HFFc6 (cell line): ENCODE measurements around the gene MNAT1. TPM values are rescaled to one million over a fixed set of nuclear protein-coding genes. Genes with fewer than 3 reads are reported as not detected.

Experiments used
- DNase-seq: peaks from one replicate; pipeline ENCODE4 v3.0.0-alpha.2; 2018
- H3K27ac Mint-ChIP-seq: 2 replicates; pipeline ENCODE4 v1.8.0; 2020; ENCODE audit warnings: mild to moderate bottlenecking, mixed read lengths
- H3K27me3 Mint-ChIP-seq: 2 replicates; pipeline ENCODE4 v1.8.0; 2021; ENCODE audit warnings: mild to moderate bottlenecking, moderate library complexity, mixed read lengths; ENCODE audit not compliant: insufficient read depth
- H3K36me3 Mint-ChIP-seq: 2 replicates; pipeline ENCODE4 v1.8.0; 2021; ENCODE audit warnings: low read depth, mixed read lengths
- H3K4me1 Mint-ChIP-seq: 2 replicates; pipeline ENCODE4 v1.8.0; 2020; ENCODE audit warnings: low read depth, mixed read lengths
- H3K4me3 Mint-ChIP-seq: 2 replicates; pipeline ENCODE4 v1.8.0; 2020; ENCODE audit warnings: mild to moderate bottlenecking, moderate library complexity, mixed read lengths
- H3K9me3 Mint-ChIP-seq: 2 replicates; pipeline ENCODE4 v1.8.0; 2020; ENCODE audit warnings: mild to moderate bottlenecking, mixed read lengths
- CTCF ChIP-seq: fragments of 200-600 bp; sonication (generic); IDR thresholded peaks from 2 replicates; pipeline ENCODE4 v1.5.0; 2021; ENCODE audit warnings: antibody characterized with exemption, mild to moderate bottlenecking
- total RNA-seq, 6 experiments: library from RNA; stranded (reverse); fragmentation: NEBNext Ultra II Directional; extraction: Animal tissue kit (Norgen Biotek cat#: 25700); gene quantifications; 2 replicates in 1 of 6; 3 replicates in 5 of 6; pipeline ENCODE4 v1.2.3, GENCODE V29; 2021

MNAT1 gene
- total RNA-seq, 6 experiments from 2014 or later, result 55.8 to 69.4 (median 58.7) TPM

GRCh38 chr14:60971271-60971670, 236.7 kb downstream of the MNAT1 start:
- TF ChIP-seq CTCF, result no peak
- Mint-ChIP-seq H3K4me3 (no peak overlapping the region), H3K36me3 (peaks cover 20% of the 10 kb centered on the region; the same call in 1 of the 2 replicates), H3K27ac (no peak overlapping the region), H3K9me3 (no peaks in the 10 kb centered on the region), H3K4me1 (peaks cover 4% of the 10 kb centered on the region; the same call in 1 of the 2 replicates), H3K27me3 (no peaks in the 10 kb centered on the region)
- DNase-seq, result no peak

GRCh38 chr14:60972295-60972694, 237.7 kb downstream of the MNAT1 start:
- no peaks in the 10 kb centered on the region for H3K27me3 Mint-ChIP-seq
- DNase-seq, result no peak
- H3K36me3 Mint-ChIP-seq, result peaks cover 24% of the 10 kb centered on the region
- no peaks in the 10 kb centered on the region for H3K9me3 Mint-ChIP-seq
- peaks cover 4% of the 10 kb centered on the region; the same call in 1 of the 2 replicates for H3K4me1 Mint-ChIP-seq
- H3K27ac Mint-ChIP-seq, result no peak overlapping the region
- no peak overlapping the region for H3K4me3 Mint-ChIP-seq
- TF ChIP-seq CTCF, result no peak

GRCh38 chr14:60973070-60973469, 238.5 kb downstream of the MNAT1 start:
- Mint-ChIP-seq H3K27me3 (no peaks in the 10 kb centered on the region), H3K4me3 (no peak overlapping the region), H3K4me1 (peaks cover 4% of the 10 kb centered on the region), H3K36me3 (peaks cover 28% of the 10 kb centered on the region), H3K27ac (no peak overlapping the region), H3K9me3 (no peaks in the 10 kb centered on the region)
- TF ChIP-seq CTCF, result no peak
- DNase-seq, result no peak

GRCh38 chr14:60974090-60974651, 239.6 kb downstream of the MNAT1 start:
- Mint-ChIP-seq H3K9me3 (no peaks in the 10 kb centered on the region), H3K4me1 (peaks cover 4% of the 10 kb centered on the region), H3K27me3 (no peaks in the 10 kb centered on the region), H3K4me3 (no peak overlapping the region), H3K36me3 (peaks cover 34% of the 10 kb centered on the region), H3K27ac (no peak overlapping the region)
- no peak for DNase-seq
- no peak for TF ChIP-seq CTCF

- no peaks in the 10 kb centered on the region for H3K9me3 Mint-ChIP-seq
- no peaks in the 10 kb centered on the region for H3K27me3 Mint-ChIP-seq
- peaks cover 4% of the 10 kb centered on the region for H3K4me1 Mint-ChIP-seq
- TF ChIP-seq CTCF, result no peak
- peaks cover 39% of the 10 kb centered on the region for H3K36me3 Mint-ChIP-seq
- DNase-seq, result no peak
- no peak overlapping the region for H3K4me3 Mint-ChIP-seq
- H3K27ac Mint-ChIP-seq, result no peak overlapping the region
These were observed 241.0 kb downstream of the MNAT1 start for GRCh38 chr14:60975551-60975950.
